Ovary (tissue), 9 donors: ENCODE results near the gene WNT3. TPM values are rescaled to one million over a fixed set of nuclear protein-coding genes. Genes with fewer than 3 reads are reported as not detected.

Source experiments
- DNase-seq, 5 donors: peaks; one replicate each; pipeline ENCODE4 v3.0.0-alpha.2; 2019 to 2020
- H3K27ac ChIP-seq, 2 donors: fragments of 200-600 bp; one replicate each; pipeline versions ENCODE4 v1.5.1 to v1.8.0; 2019 to 2022
- H3K27me3 ChIP-seq: fragments of 200-600 bp; one replicate; pipeline ENCODE4 v1.8.0; 2022
- H3K36me3 ChIP-seq: fragments of 200-600 bp; sonication (generic); one replicate; pipeline ENCODE4 v1.5.1; 2019
- H3K4me1 ChIP-seq: one replicate; pipeline ENCODE4 v1.8.1; 2013; ENCODE audit warnings: mild to moderate bottlenecking, moderate library complexity; ENCODE audit not compliant: insufficient read depth
- H3K4me3 ChIP-seq: fragments of 200-600 bp; sonication (generic); one replicate; pipeline ENCODE4 v1.5.1; 2017
- H3K9me3 ChIP-seq, 2 donors: fragments of 200-600 bp in 1 of 2; sonication (generic) in 1 of 2; one replicate each; pipeline versions ENCODE4 v1.5.1 to v1.8.1; 2013 to 2019; ENCODE audit warnings: mild to moderate bottlenecking in 1 of 2, moderate library complexity in 1 of 2
- CTCF ChIP-seq, 3 donors: fragments of 450-650 bp in 2 of 3; fragments of 200-600 bp in 1 of 3; IDR thresholded peaks; one replicate each; pipeline versions ENCODE4 v1.5.1 to v1.8.0; 2016 to 2022; ENCODE audit warnings: antibody characterized with exemption in 3 of 3, mild to moderate bottlenecking in 1 of 3
- EP300 ChIP-seq: sonication (generic); formaldehyde crosslinking; IDR thresholded peaks from one replicate; pipeline ENCODE4 v1.6.1; 2017; ENCODE audit warnings: antibody characterized with exemption
- POLR2A ChIP-seq: fragments of 450-650 bp; IDR thresholded peaks from one replicate; pipeline ENCODE4 v1.6.1; 2017; ENCODE audit warnings: antibody characterized with exemption, mild to moderate bottlenecking, moderate library complexity
- WGBS, 3 donors: extraction: QIAGEN DNeasy Blood & Tissue Kit in 1 of 3; methylation state at CpG; one replicate each; pipeline versions ENCODE4 v1.1.5 to v1.1.7; 2013 to 2017; 5-methylcytosine and 5-hydroxymethylcytosine counted together
- intact Hi-C, 4 donors: fragments of 100-400 bp; cut with DNase I; formaldehyde crosslinking; loops; one replicate each; pipeline versions ENCODE4 v1.11.0 to v1.15.1; 2022 to 2023
- polyA plus RNA-seq, 2 donors: library from polyadenylated mRNA; stranded (reverse); fragments of 200-250 nt in 1 of 2; fragments of 350-450 nt in 1 of 2; fragmentation: Illumina TruSeq in 1 of 2; extraction: RNeasy Lipid Tissue Mini Kit (QIAGEN cat#74804) in 1 of 2; gene quantifications; one replicate each; pipeline ENCODE4 v1.2.3, GENCODE V29; 2013 to 2014
- total RNA-seq, 7 donors: library from RNA; depleted of rRNA in 2 of 7; stranded (reverse); fragments of >200 nt in 2 of 7; fragmentation: NEBNext Ultra II Directional in 3 of 7; extraction: Animal tissue kit (Norgen Biotek cat#: 25700) in 3 of 7; gene quantifications; one replicate each; pipeline versions ENCODE4 v1.1.0 to v1.2.4, GENCODE V29; 2016 to 2023
- donor health status: DM: no; HTN: no; CAD: no; lungs with moderate emphysema.
- donor health status: DM: no; HTN: no; CAD: no.
- donor health status: Bipolar disorder and iron deficiency.
- donor health status: DM: yes; HTN: yes; CAD: no.
- donor health status: DM: no; HTN: no; CAD: no.
- donor health status: DM: yes; HTN: yes; CAD: no.

Gene WNT3
- total and polyA plus RNA-seq, 9 donors, result 0.23 to 1.7 (median 0.57) TPM; not detected in 1

GRCh38 chr17:46787478-46787877 lies 31.0 kb downstream of the WNT3 start:
- H3K9me3 ChIP-seq, result no peaks in the 10 kb centered on the region
- H3K4me1 ChIP-seq, result no peaks in the 10 kb centered on the region
- intact Hi-C loops, result no loop called here
- WGBS, 3 donors, result 87 to 93% (median 90%) methylated on average over 13 of the region's 13 CpGs
- no peaks in the 10 kb centered on the region for H3K36me3 ChIP-seq
- no peak for DNase-seq
- no peaks in the 10 kb centered on the region for H3K27me3 ChIP-seq
- no peak for TF ChIP-seq CTCF (IDR thresholded peaks at IDR 0.05)
- no peak for TF ChIP-seq POLR2A
- no peak for TF ChIP-seq EP300
- H3K4me3 ChIP-seq, result no peak overlapping the region
- no peak overlapping the region for H3K27ac ChIP-seq

- WGBS, 3 donors, result 39 to 46% (median 45%) methylated on average over 7 of the region's 7 CpGs
- Histone ChIP-seq H3K36me3 (no peaks in the 10 kb centered on the region), H3K27ac (no peak overlapping the region), H3K9me3 (no peaks in the 10 kb centered on the region), H3K4me1 (no peaks in the 10 kb centered on the region), H3K4me3 (no peak overlapping the region), H3K27me3 (no peaks in the 10 kb centered on the region)
- intact Hi-C loops, result no loop called here
- DNase-seq, result no peak
- TF ChIP-seq CTCF (IDR thresholded peaks at IDR 0.05) (no peak), POLR2A (no peak), EP300 (no peak)
These were observed 32.8 kb downstream of the WNT3 start for GRCh38 chr17:46785696-46786095.

GRCh38 chr17:46783031-46783593 lies 35.4 kb downstream of the WNT3 start:
- 45 to 49% (median 49%) methylated on average over 7 of the region's 7 CpGs for WGBS, 3 donors
- Histone ChIP-seq H3K9me3 (no peaks in the 10 kb centered on the region), H3K27me3 (no peaks in the 10 kb centered on the region), H3K4me3 (no peak overlapping the region), H3K27ac (no peak overlapping the region), H3K36me3 (no peaks in the 10 kb centered on the region), H3K4me1 (no peaks in the 10 kb centered on the region)
- intact Hi-C loops, result no loop called here
- DNase-seq, result no peak
- TF ChIP-seq EP300 (no peak), POLR2A (no peak), CTCF (IDR thresholded peaks at IDR 0.05) (no peak)

GRCh38 chr17:46782250-46782953 lies 36.1 kb downstream of the WNT3 start:
- intact Hi-C loops, result no loop called here
- DNase-seq, result no peak
- no peak overlapping the region for H3K4me3 ChIP-seq
- WGBS, 3 donors, result 73 to 81% (median 76%) methylated on average over 9 of the region's 9 CpGs
- no peaks in the 10 kb centered on the region for H3K27me3 ChIP-seq
- TF ChIP-seq POLR2A, result no peak
- TF ChIP-seq CTCF (IDR thresholded peaks at IDR 0.05), result no peak
- TF ChIP-seq EP300, result no peak
- H3K9me3 ChIP-seq, result no peaks in the 10 kb centered on the region
- no peaks in the 10 kb centered on the region for H3K4me1 ChIP-seq
- H3K27ac ChIP-seq, result no peak overlapping the region
- H3K36me3 ChIP-seq, result no peaks in the 10 kb centered on the region
